Measurements from ENCODE around the gene ATP11A. TPM values are rescaled to one million over a fixed set of nuclear protein-coding genes. Genes with fewer than 3 reads are reported as not detected.

Gene ATP11A
- total RNA-seq, 1 donor from 2014 or later = 281 TPM

GRCh38 chr13:112772929-112773328 lies 83.1 kb downstream of the ATP11A start:
- no peak overlapping the region for H3K4me3 ChIP-seq
- H3K27ac ChIP-seq = no peak overlapping the region
- intact Hi-C loops (cut with DNase I) = no loop called here
- peaks cover 16% of the 10 kb centered on the region for H3K36me3 ChIP-seq
- TF ChIP-seq CTCF (IDR thresholded peaks at IDR 0.05) = no peak
- H3K27me3 ChIP-seq (ENCODE audit: low read depth) = no peaks in the 10 kb centered on the region
- peaks cover 47% of the 10 kb centered on the region for H3K4me1 ChIP-seq
- DNase-seq (no peak), ATAC-seq (no peak)
- H3K9me3 ChIP-seq = no peaks in the 10 kb centered on the region

GRCh38 chr13:112773601-112774447 lies 84.0 kb downstream of the ATP11A start:
- Histone ChIP-seq H3K9me3 (no peaks in the 10 kb centered on the region), H3K4me3 (no peak overlapping the region), H3K36me3 (peaks cover 16% of the 10 kb centered on the region), H3K27me3 (ENCODE audit: low read depth) (no peaks in the 10 kb centered on the region), H3K4me1 (peaks cover 43% of the 10 kb centered on the region), H3K27ac (no peak overlapping the region)
- no peak for ATAC-seq
- intact Hi-C loops (cut with DNase I) = no loop called here
- TF ChIP-seq CTCF (IDR thresholded peaks at IDR 0.05) = no peak
- peak; percentile 45 for DNase-seq

- no peak for DNase-seq
- no peak overlapping the region for H3K4me3 ChIP-seq
- peaks cover 37% of the 10 kb centered on the region for H3K4me1 ChIP-seq
- no peak for ATAC-seq
- no peaks in the 10 kb centered on the region for H3K27me3 ChIP-seq (ENCODE audit: low read depth)
- no peak for TF ChIP-seq CTCF (IDR thresholded peaks at IDR 0.05)
- H3K27ac ChIP-seq = no peak overlapping the region
- peaks cover 16% of the 10 kb centered on the region for H3K36me3 ChIP-seq
- intact Hi-C loops (cut with DNase I) = no loop called here
- no peaks in the 10 kb centered on the region for H3K9me3 ChIP-seq
These were observed 84.6 kb downstream of the ATP11A start for GRCh38 chr13:112774448-112774792.

- peaks cover 31% of the 10 kb centered on the region for H3K4me1 ChIP-seq
- no peak overlapping the region for H3K4me3 ChIP-seq
- H3K9me3 ChIP-seq = no peaks in the 10 kb centered on the region
- intact Hi-C loops (cut with DNase I) = no loop called here
- TF ChIP-seq CTCF (IDR thresholded peaks at IDR 0.05) = no peak
- ATAC-seq = no peak
- no peak overlapping the region for H3K27ac ChIP-seq
- no peaks in the 10 kb centered on the region for H3K27me3 ChIP-seq (ENCODE audit: low read depth)
- DNase-seq = peak; percentile 43
- H3K36me3 ChIP-seq = peaks cover 16% of the 10 kb centered on the region
These were observed 85.2 kb downstream of the ATP11A start for GRCh38 chr13:112774829-112775565.

GRCh38 chr13:112775791-112776279 lies 86.0 kb downstream of the ATP11A start:
- Histone ChIP-seq H3K4me1 (peaks cover 27% of the 10 kb centered on the region), H3K27ac (no peak overlapping the region), H3K36me3 (peaks cover 9% of the 10 kb centered on the region), H3K4me3 (no peak overlapping the region), H3K27me3 (ENCODE audit: low read depth) (no peaks in the 10 kb centered on the region), H3K9me3 (no peaks in the 10 kb centered on the region)
- TF ChIP-seq CTCF (IDR thresholded peaks at IDR 0.05) = no peak
- DNase-seq (peak; percentile 44), ATAC-seq (no peak)
- intact Hi-C loops (cut with DNase I) = no loop called here

Data from lower lobe of right lung (tissue), 2 donors.